Omental fat pad (tissue), 4 donors: ENCODE data around the gene RGS19. TPM values are rescaled to one million over a fixed set of nuclear protein-coding genes. Genes with fewer than 3 reads are reported as not detected.

ENCODE experiments used
- ATAC-seq: fragments of 150-250 bp; one replicate; pipeline ENCODE4 v1.9.1; 2016; ENCODE audit warnings: mild to moderate bottlenecking, moderate library complexity; ENCODE audit not compliant: low FRiP score
- DNase-seq: peaks from one replicate; pipeline ENCODE4 v3.0.0-alpha.2; 2019; ENCODE audit warnings: low spot score
- CTCF ChIP-seq, 3 donors: fragments of 450-650 bp; IDR thresholded peaks; one replicate each; pipeline ENCODE4 v1.5.1; 2016 to 2017; ENCODE audit warnings: antibody characterized with exemption in 3 of 3, mild to moderate bottlenecking in 3 of 3, moderate library complexity in 2 of 3
- total RNA-seq, 4 donors: library from RNA; depleted of rRNA; stranded (reverse); fragments of >200 nt; gene quantifications; one replicate each; pipeline ENCODE4 v1.1.0, GENCODE V29; 2016

Gene RGS19
- total RNA-seq, 4 donors from 2014 or later: 14.0 to 45.1 (median 29.3) TPM

- DNase-seq: peak; percentile 11
- ATAC-seq: no peak
- TF ChIP-seq CTCF (IDR thresholded peaks at IDR 0.05): no peak
Observed at GRCh38 chr20:64111841-64112641, 32.7 kb upstream of the RGS19 start.

GRCh38 chr20:64110411-64111068 lies 31.2 kb upstream of the RGS19 start:
- ATAC-seq (no peak), DNase-seq (peak; percentile 19)
- TF ChIP-seq CTCF (IDR thresholded peaks at IDR 0.05): no peak

- ATAC-seq (no peak), DNase-seq (peak; percentile 15)
- TF ChIP-seq CTCF (IDR thresholded peaks at IDR 0.05): no peak
Observed at GRCh38 chr20:64109831-64110391, 30.6 kb upstream of the RGS19 start.

- no peak for TF ChIP-seq CTCF (IDR thresholded peaks at IDR 0.05)
- DNase-seq (peak; percentile 13), ATAC-seq (no peak)
Observed at GRCh38 chr20:64108731-64109681, 29.7 kb upstream of the RGS19 start.

GRCh38 chr20:64107736-64108457 lies 28.6 kb upstream of the RGS19 start:
- no peak for TF ChIP-seq CTCF (IDR thresholded peaks at IDR 0.05)
- no peak for ATAC-seq
- peak; percentile 14 for DNase-seq
